Spleen (tissue), 13 donors: Measurements from ENCODE around the gene SRA1. TPM values are rescaled to one million over a fixed set of nuclear protein-coding genes. Genes with fewer than 3 reads are reported as not detected.
"Not testable (repeated sequence)": the region's sequence is repeated elsewhere in the genome, so short reads cannot be mapped to it uniquely, and the experiment has no call there.

Experiments
- DNase-seq: peaks from one replicate; pipeline ENCODE4 v3.0.0-alpha.2; 2020
- H3K27ac ChIP-seq, 8 donors: fragments of 200-600 bp; sonication (generic) in 7 of 8; 1 replicate in 4 of 8; 2 replicates in 4 of 8; pipeline versions ENCODE4 v1.5.0 to v1.8.0; 2016 to 2021; ENCODE audit warnings: inconsistent platforms in 4 of 8, mild to moderate bottlenecking in 4 of 8, moderate library complexity in 1 of 8
- H3K27me3 ChIP-seq, 7 donors: fragments of 200-600 bp; sonication (generic) in 6 of 7; replicated peaks in 1 of 7; 1 replicate in 4 of 7; 2 replicates in 3 of 7; pipeline versions ENCODE4 v1.5.0 to v1.8.0; 2016 to 2021; ENCODE audit warnings: inconsistent platforms in 3 of 7, mild to moderate bottlenecking in 1 of 7
- H3K36me3 ChIP-seq, 6 donors: fragments of 200-600 bp; sonication (generic) in 5 of 6; 1 replicate in 4 of 6; 2 replicates in 2 of 6; pipeline versions ENCODE4 v1.5.0 to v1.8.0; 2016 to 2021; ENCODE audit warnings: inconsistent platforms in 2 of 6
- H3K4me1 ChIP-seq, 6 donors: fragments of 200-600 bp; sonication (generic) in 5 of 6; 1 replicate in 3 of 6; 2 replicates in 3 of 6; pipeline versions ENCODE4 v1.5.0 to v1.8.0; 2016 to 2021; ENCODE audit warnings: inconsistent platforms in 3 of 6
- H3K4me3 ChIP-seq, 8 donors: fragments of 200-600 bp; sonication (generic) in 7 of 8; 1 replicate in 4 of 8; 2 replicates in 4 of 8; pipeline versions ENCODE4 v1.5.0 to v1.8.0; 2016 to 2021; ENCODE audit warnings: inconsistent platforms in 4 of 8, mild to moderate bottlenecking in 4 of 8, moderate library complexity in 2 of 8
- H3K9me3 ChIP-seq, 8 donors: fragments of 200-600 bp; sonication (generic) in 7 of 8; 1 replicate in 4 of 8; 2 replicates in 4 of 8; pipeline versions ENCODE4 v1.5.0 to v1.8.0; 2016 to 2021; ENCODE audit warnings: inconsistent platforms in 4 of 8
- POLR2A ChIP-seq, 3 donors: fragments of 450-650 bp; IDR thresholded peaks; one replicate each; pipeline ENCODE4 v1.5.1; 2017; ENCODE audit warnings: antibody characterized with exemption in 3 of 3, mild to moderate bottlenecking in 1 of 3
- POLR2AphosphoS5 ChIP-seq, 3 donors: sonication (generic); formaldehyde crosslinking; IDR thresholded peaks; one replicate each; pipeline ENCODE4 v1.5.1; 2017; ENCODE audit warnings: antibody characterized with exemption in 3 of 3
- WGBS, 5 donors: extraction: QIAGEN DNeasy Blood & Tissue Kit in 3 of 5; methylation state at CpG; one replicate each; pipeline versions ENCODE4 v1.1.5 to v1.1.7; 2013 to 2018; 5-methylcytosine and 5-hydroxymethylcytosine counted together
- intact Hi-C: fragments of 100-400 bp; cut with DNase I; formaldehyde crosslinking; loops from one replicate; pipeline ENCODE4 v1.15.0; 2023; ENCODE audit warnings: low total_unique reads
- long read RNA-seq, 2 donors: transcript quantifications; one replicate each; lab custom pipeline, GENCODE V29; 2026
- polyA plus RNA-seq, 3 donors: library from polyadenylated mRNA; stranded (reverse); fragments of 200-250 nt; gene quantifications; one replicate each; pipeline ENCODE4 v1.2.1, GENCODE V29; 2013
- total RNA-seq, 7 donors: library from RNA; depleted of rRNA in 3 of 7; stranded (reverse); fragments of >200 nt in 3 of 7; fragmentation: NEBNext Ultra II Directional in 4 of 7; extraction: Animal tissue kit (Norgen Biotek cat#: 25700) in 4 of 7; gene quantifications; one replicate each; pipeline versions ENCODE4 v1.1.0 to v1.2.1, GENCODE V29; 2016 to 2021
- TF ChIP-seq, protein P1 (sequence below), 11 experiments: fragments of 200-600 bp in 7 of 11; fragments of 450-650 bp in 4 of 11; sonication (generic) in 4 of 11; IDR thresholded peaks in 8 of 11; conservative IDR thresholded peaks in 3 of 11; 1 replicate in 7 of 11; 2 replicates in 4 of 11; pipeline versions ENCODE4 v1.4.0 to v1.8.0; 2016 to 2021; ENCODE audit warnings: antibody characterized with exemption in 11 of 11, inconsistent platforms in 4 of 11, mild to moderate bottlenecking in 1 of 11
- donor health status: healthy with polysubstance abuse.
- donor health status: DM: no; HTN: no; CAD: no; lungs with moderate emphysema.
- donor health status: DM: no; HTN: no; CAD: no.
- donor health status: Bipolar disorder and iron deficiency.
- donor health status: healthy.
- donor health status: DM: no; HTN: no; CAD: no.
- donor health status: DM: yes; HTN: yes; CAD: no.

Gene SRA1
- total RNA-seq (10 to 100 TPM; 22.9 to 33.5 (median 25.4) TPM), polyA plus RNA-seq (10 to 100 TPM; 32.6 to 42.1 (median 36.6) TPM)
- long read RNA-seq, donor 1, transcript SRA1-205 (4 exons, 1,466 nt), result minor isoform, 9 of 30 reads
- long read RNA-seq, donor 1, transcript SRA1-201 (5 exons, 2,107 nt), result major isoform, 16 of 30 reads
- long read RNA-seq, donor 1, partial matches to known transcripts, result 5 of 30 reads
- long read RNA-seq, donor 1, other reads (novel, unspliced or antisense), result 0 of 30 reads
- long read RNA-seq, donor 2, transcript SRA1-201 (5 exons, 2,107 nt), result major isoform, 14 of 21 reads
- long read RNA-seq, donor 2, transcript SRA1-205 (4 exons, 1,466 nt), result minor isoform, 7 of 21 reads
- long read RNA-seq, donor 2, partial matches to known transcripts, result 0 of 21 reads
- long read RNA-seq, donor 2, other reads (novel, unspliced or antisense), result 0 of 21 reads

- WGBS, 5 donors, result 0 to 1% (median 1%) methylated on average over 17 to 46 of the region's 46 CpGs
- peaks cover 0 to 46% (median 4%) of the 10 kb centered on the region in 6 donors for H3K36me3 ChIP-seq
- H3K27me3 ChIP-seq, result no peaks in the 10 kb centered on the region
- peak; percentile 98 for DNase-seq
- peaks cover 17 to 69% (median 48%) of the 10 kb centered on the region in 6 donors for H3K4me1 ChIP-seq
- TF ChIP-seq POLR2A (IDR thresholded peaks at IDR 0.05) (peak; percentile 68 to 83 (median 70)), POLR2AphosphoS5 (IDR thresholded peaks at IDR 0.05) (peak; percentile 99)
- TF ChIP-seq, protein P1, sequence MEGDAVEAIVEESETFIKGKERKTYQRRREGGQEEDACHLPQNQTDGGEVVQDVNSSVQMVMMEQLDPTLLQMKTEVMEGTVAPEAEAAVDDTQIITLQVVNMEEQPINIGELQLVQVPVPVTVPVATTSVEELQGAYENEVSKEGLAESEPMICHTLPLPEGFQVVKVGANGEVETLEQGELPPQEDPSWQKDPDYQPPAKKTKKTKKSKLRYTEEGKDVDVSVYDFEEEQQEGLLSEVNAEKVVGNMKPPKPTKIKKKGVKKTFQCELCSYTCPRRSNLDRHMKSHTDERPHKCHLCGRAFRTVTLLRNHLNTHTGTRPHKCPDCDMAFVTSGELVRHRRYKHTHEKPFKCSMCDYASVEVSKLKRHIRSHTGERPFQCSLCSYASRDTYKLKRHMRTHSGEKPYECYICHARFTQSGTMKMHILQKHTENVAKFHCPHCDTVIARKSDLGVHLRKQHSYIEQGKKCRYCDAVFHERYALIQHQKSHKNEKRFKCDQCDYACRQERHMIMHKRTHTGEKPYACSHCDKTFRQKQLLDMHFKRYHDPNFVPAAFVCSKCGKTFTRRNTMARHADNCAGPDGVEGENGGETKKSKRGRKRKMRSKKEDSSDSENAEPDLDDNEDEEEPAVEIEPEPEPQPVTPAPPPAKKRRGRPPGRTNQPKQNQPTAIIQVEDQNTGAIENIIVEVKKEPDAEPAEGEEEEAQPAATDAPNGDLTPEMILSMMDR (IDR thresholded peaks at IDR 0.05 in 8 of 11, conservative IDR thresholded peaks at IDR 0.05 in 3 of 11), result peak in 1 of 11 experiments; percentile 15
- H3K9me3 ChIP-seq, result no peaks in the 10 kb centered on the region
- intact Hi-C loops, result no loop called here
- peak within 1 kb of the TSS; percentile 53 to 90 (median 70) for H3K4me3 ChIP-seq
- H3K27ac ChIP-seq, result peak within 1 kb of the TSS; percentile 73 to 95 (median 91)
These were observed at the start of gene SRA1 for GRCh38 chr5:140557136-140557805. Gene SRA1 (minus strand): TSS chr5:140557473. CDS start chr5:140557452, 21 bp downstream.

DNA sequence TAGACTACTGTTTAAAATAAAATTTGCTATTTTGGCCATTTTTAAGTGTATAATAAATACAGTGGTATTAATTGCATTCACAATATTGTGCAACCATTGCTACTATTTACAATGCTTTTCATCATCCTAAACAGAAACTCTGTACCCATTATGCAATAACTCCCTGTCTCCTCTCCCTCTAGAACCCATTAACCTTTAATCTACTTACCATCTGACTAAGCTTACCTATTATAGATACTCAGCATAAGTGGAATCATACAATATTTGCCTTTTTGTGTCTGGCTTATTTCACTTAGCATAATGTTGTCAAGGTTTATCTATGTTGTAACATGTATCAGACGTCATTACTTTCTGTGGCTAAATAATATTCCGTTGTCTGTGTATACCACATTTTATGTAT, 49.8 kb upstream of the SRA1 start:
- 45 to 89% (median 71%) methylated on average over 2 of the region's 2 CpGs for WGBS, 5 donors
- no peak for TF ChIP-seq POLR2A (IDR thresholded peaks at IDR 0.05)
- no peak for TF ChIP-seq POLR2AphosphoS5 (IDR thresholded peaks at IDR 0.05)
- TF ChIP-seq, protein P1 (IDR thresholded peaks at IDR 0.05 in 8 of 11, conservative IDR thresholded peaks at IDR 0.05 in 3 of 11), result no peak
- Histone ChIP-seq H3K27me3 (no peaks in the 10 kb centered on the region), H3K4me1 (peaks cover 0 to 79% (median 33%) of the 10 kb centered on the region in 6 donors), H3K36me3 (no peaks in the 10 kb centered on the region), H3K27ac (peak overlapping the region in 4 of 8 donors; percentile 2 to 87 (median 20)), H3K4me3 (no peak overlapping the region), H3K9me3 (no peaks in the 10 kb centered on the region)
- no peak for DNase-seq
- intact Hi-C loops, result no loop called here

GRCh38 chr5:140605879-140606278, 48.6 kb upstream of the SRA1 start:
- intact Hi-C loops, result no loop called here
- TF ChIP-seq POLR2A (IDR thresholded peaks at IDR 0.05), result no peak
- TF ChIP-seq POLR2AphosphoS5 (IDR thresholded peaks at IDR 0.05), result no peak
- 66 to 87% (median 73%) methylated on average over 3 of the region's 3 CpGs for WGBS, 5 donors
- Histone ChIP-seq H3K4me3 (no peak overlapping the region), H3K36me3 (no peaks in the 10 kb centered on the region), H3K27ac (peak overlapping the region in 3 of 8 donors; percentile 29 to 87 (median 57)), H3K9me3 (no peaks in the 10 kb centered on the region), H3K27me3 (no peaks in the 10 kb centered on the region), H3K4me1 (peaks cover 0 to 67% (median 22%) of the 10 kb centered on the region in 6 donors)
- DNase-seq, result no peak

DNA sequence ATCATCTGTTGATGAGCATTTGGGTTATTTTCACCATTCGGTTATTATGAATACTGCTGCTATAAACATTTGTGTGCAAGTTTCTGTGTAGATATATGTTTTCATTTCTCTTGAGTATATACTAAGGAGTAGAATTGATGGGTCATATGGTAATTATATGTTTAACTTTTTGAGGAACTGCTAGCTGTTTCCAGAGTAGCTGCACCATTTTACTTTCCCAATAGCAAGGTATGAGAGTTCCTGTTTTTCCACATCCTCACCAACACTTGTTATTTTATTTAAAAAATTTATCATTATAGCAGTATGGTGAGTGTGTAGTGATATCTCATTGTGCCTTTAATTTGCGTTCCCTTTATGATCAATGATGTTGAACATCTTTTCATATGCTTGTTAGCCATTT, 46.5 kb upstream of the SRA1 start:
- intact Hi-C loops, result no loop called here
- H3K4me1 ChIP-seq, result peaks cover 0 to 46% (median 3%) of the 10 kb centered on the region in 6 donors
- WGBS, 5 donors, result 90 to 99% (median 94%) methylated on average over 2 of the region's 2 CpGs
- H3K9me3 ChIP-seq, result no peaks in the 10 kb centered on the region
- no peaks in the 10 kb centered on the region for H3K36me3 ChIP-seq
- peak overlapping the region in 1 of 8 donors; percentile 34 for H3K4me3 ChIP-seq
- no peak for DNase-seq
- no peaks in the 10 kb centered on the region for H3K27me3 ChIP-seq
- peak overlapping the region in 6 of 8 donors; percentile 67 to 92 (median 79) for H3K27ac ChIP-seq
- TF ChIP-seq POLR2AphosphoS5 (IDR thresholded peaks at IDR 0.05), result no peak
- TF ChIP-seq POLR2A (IDR thresholded peaks at IDR 0.05), result no peak
- TF ChIP-seq, protein P1 (IDR thresholded peaks at IDR 0.05 in 8 of 11, conservative IDR thresholded peaks at IDR 0.05 in 3 of 11), result no peak

GRCh38 chr5:140603446-140603698, 46.1 kb upstream of the SRA1 start:
- Histone ChIP-seq H3K4me1 (peaks cover 0 to 42% (median under 1%) of the 10 kb centered on the region in 6 donors), H3K27ac (peak overlapping the region in 6 of 8 donors; percentile 67 to 92 (median 79)), H3K4me3 (peak overlapping the region in 1 of 8 donors; percentile 34)
- DNase-seq, H3K9me3 ChIP-seq, intact Hi-C loops, H3K36me3 ChIP-seq, H3K27me3 ChIP-seq: not testable (repeated sequence)
- WGBS, 5 donors, result 92 to 96% (median 94%) methylated on average over 4 of the region's 4 CpGs
